Neuronal stem cell (in vitro differentiated cells): Measurements from ENCODE around the gene NOS1.
A peak's percentile ranks its signal among the peaks of the same experiment; 100 is the strongest.

Source experiments
- DNase-seq: peaks from one replicate; pipeline ENCODE4 v3.0.0-alpha.2; 2013; ENCODE audit warnings: low spot score
- H2AFZ ChIP-seq: one replicate; pipeline ENCODE4 v1.6.1; 2013; ENCODE audit warnings: mild to moderate bottlenecking, low read length, inconsistent platforms
- H2AK5ac ChIP-seq: 2 replicates; pipeline ENCODE4 v1.6.1; 2013; ENCODE audit warnings: low read depth, mild to moderate bottlenecking, inconsistent platforms, low read length, moderate library complexity, mixed read lengths
- H2BK120ac ChIP-seq: 2 replicates; pipeline ENCODE4 v1.6.1; 2013; ENCODE audit warnings: low read depth, mild to moderate bottlenecking, inconsistent platforms, low read length, moderate library complexity, mixed read lengths
- H2BK12ac ChIP-seq: one replicate; pipeline ENCODE4 v1.6.1; 2013; ENCODE audit warnings: low read length, inconsistent platforms
- H2BK15ac ChIP-seq: 2 replicates; pipeline ENCODE4 v1.6.1; 2013; ENCODE audit warnings: mild to moderate bottlenecking, low read length, inconsistent platforms, mixed read lengths
- H2BK5ac ChIP-seq: one replicate; pipeline ENCODE4 v1.6.1; 2013; ENCODE audit warnings: inconsistent platforms, mild to moderate bottlenecking, low read length, moderate library complexity
- H3K14ac ChIP-seq: one replicate; pipeline ENCODE4 v1.6.1; 2013; ENCODE audit warnings: low read length, inconsistent platforms
- H3K18ac ChIP-seq: 2 replicates; pipeline ENCODE4 v1.6.1; 2013; ENCODE audit warnings: low read length, inconsistent platforms
- H3K23ac ChIP-seq: 2 replicates; pipeline ENCODE4 v1.6.1; 2013; ENCODE audit warnings: low read depth, mild to moderate bottlenecking, mixed read lengths, low read length, inconsistent platforms; ENCODE audit not compliant: poor library complexity
- H3K27ac ChIP-seq: replicated peaks from 3 replicates; pipeline ENCODE4 v1.5.1; 2013; ENCODE audit warnings: low read length, inconsistent platforms
- H3K27me3 ChIP-seq, 3 experiments: 2 replicates each; pipeline ENCODE4 v1.6.1; 2013; ENCODE audit warnings: low read length in 3 of 3, mild to moderate bottlenecking in 2 of 3, inconsistent platforms in 1 of 3, low read depth in 1 of 3, mixed read lengths in 1 of 3, moderate library complexity in 1 of 3; ENCODE audit not compliant: control insufficient read depth in 3 of 3, insufficient read depth in 3 of 3
- H3K36me3 ChIP-seq, 2 donors: replicated peaks in 1 of 2; 2 replicates each; pipeline ENCODE4 v1.6.1; 2013; ENCODE audit warnings: low read length in 2 of 2; ENCODE audit not compliant: control insufficient read depth in 2 of 2, insufficient read depth in 2 of 2
- H3K4ac ChIP-seq: 2 replicates; pipeline ENCODE4 v1.6.1; 2013; ENCODE audit warnings: inconsistent platforms, mild to moderate bottlenecking, low read length, moderate library complexity
- H3K4me1 ChIP-seq, 2 donors: 1 replicate in 1 of 2; 2 replicates in 1 of 2; pipeline ENCODE4 v1.6.1; 2013; ENCODE audit warnings: low read length in 2 of 2, low read depth in 1 of 2; ENCODE audit not compliant: control insufficient read depth in 2 of 2, insufficient read depth in 1 of 2
- H3K4me2 ChIP-seq: one replicate; pipeline ENCODE4 v1.6.1; 2013; ENCODE audit warnings: mild to moderate bottlenecking, low read length, inconsistent platforms; ENCODE audit not compliant: insufficient read depth, poor library complexity, severe bottlenecking
- H3K4me3 ChIP-seq, 2 donors: 2 replicates each; pipeline ENCODE4 v1.5.1; 2013; ENCODE audit warnings: low read length in 2 of 2, mild to moderate bottlenecking in 2 of 2, inconsistent platforms in 1 of 2, moderate library complexity in 1 of 2
- H3K79me1 ChIP-seq: one replicate; pipeline ENCODE4 v1.6.1; 2013; ENCODE audit warnings: low read depth, mild to moderate bottlenecking, inconsistent platforms, low read length, moderate library complexity
- H3K9ac ChIP-seq: one replicate; pipeline ENCODE4 v1.6.1; 2013; ENCODE audit warnings: mild to moderate bottlenecking, low read depth, low read length, inconsistent platforms; ENCODE audit not compliant: poor library complexity
- H3K9me3 ChIP-seq, 2 donors: replicated peaks in 1 of 2; 2 replicates each; pipeline versions ENCODE3 to v1.6.1; 2013; ENCODE audit warnings: low read length in 2 of 2, mild to moderate bottlenecking in 2 of 2, inconsistent platforms in 1 of 2, low read depth in 1 of 2, mixed read lengths in 1 of 2, moderate library complexity in 1 of 2; ENCODE audit not compliant: control insufficient read depth in 2 of 2, insufficient read depth in 1 of 2
- H4K8ac ChIP-seq: one replicate; pipeline ENCODE4 v1.6.1; 2013; ENCODE audit warnings: low read depth, mild to moderate bottlenecking, inconsistent platforms, low read length, moderate library complexity
- H4K91ac ChIP-seq: one replicate; pipeline ENCODE4 v1.6.1; 2013; ENCODE audit warnings: low read length, low read depth, mild to moderate bottlenecking, inconsistent platforms; ENCODE audit not compliant: poor library complexity
- WGBS, 2 donors: extraction: QIAGEN DNeasy Blood & Tissue Kit; methylation state at CpG; one replicate each; pipeline ENCODE4 v1.1.7; 2013; ENCODE audit warnings: missing lambda C conversion rate in 2 of 2, mixed read lengths in 1 of 2; ENCODE audit not compliant: insufficient read length in 2 of 2, insufficient replicate concordance in 1 of 2; ENCODE audit errors: extremely low coverage in 2 of 2; 5-methylcytosine and 5-hydroxymethylcytosine counted together

Gene NOS1

DNA sequence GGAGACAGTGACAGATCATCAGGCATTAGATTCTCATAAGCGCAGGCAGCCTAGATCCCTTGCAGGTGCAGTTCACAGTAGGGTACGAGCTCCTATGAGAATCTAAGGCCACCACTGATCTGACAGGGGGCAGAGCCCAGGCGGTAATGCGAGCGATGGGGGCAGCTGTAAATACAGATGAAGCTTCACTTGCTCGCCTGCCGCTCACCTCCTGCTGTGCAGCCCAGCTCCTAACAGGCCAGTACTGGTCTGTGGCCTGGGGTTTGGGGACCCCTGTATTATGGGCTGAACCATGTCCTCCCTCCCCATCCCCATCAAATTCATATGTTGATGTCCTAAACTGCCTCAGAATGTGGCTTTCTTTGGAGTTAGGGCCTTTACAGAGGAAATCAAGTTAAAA, 63.2 kb downstream of the NOS1 start:
- Histone ChIP-seq H3K4ac (no peak overlapping the region), H3K9ac (no peak overlapping the region), H3K79me1 (no peaks in the 10 kb centered on the region), H3K27me3 (no peaks in the 10 kb centered on the region), H3K18ac (no peak overlapping the region), H3K14ac (no peak overlapping the region), H4K91ac (no peak overlapping the region), H3K36me3 (no peaks in the 10 kb centered on the region), H3K27ac (no peak overlapping the region), H4K8ac (no peak overlapping the region), H3K9me3 (peaks cover 0 to 5% of the 10 kb centered on the region in 2 donors), H3K23ac (no peak overlapping the region), H2BK15ac (no peak overlapping the region), H2BK5ac (no peak overlapping the region), H2AFZ (no peak overlapping the region), H2AK5ac (no peak overlapping the region), H3K4me1 (no peaks in the 10 kb centered on the region), H2BK120ac (no peak overlapping the region), H2BK12ac (no peak overlapping the region), H3K4me2 (no peak overlapping the region), H3K4me3 (no peak overlapping the region)
- WGBS, 2 donors, result no CpG with 5 or more reads among the region's 7 CpGs
- no peak for DNase-seq

DNA sequence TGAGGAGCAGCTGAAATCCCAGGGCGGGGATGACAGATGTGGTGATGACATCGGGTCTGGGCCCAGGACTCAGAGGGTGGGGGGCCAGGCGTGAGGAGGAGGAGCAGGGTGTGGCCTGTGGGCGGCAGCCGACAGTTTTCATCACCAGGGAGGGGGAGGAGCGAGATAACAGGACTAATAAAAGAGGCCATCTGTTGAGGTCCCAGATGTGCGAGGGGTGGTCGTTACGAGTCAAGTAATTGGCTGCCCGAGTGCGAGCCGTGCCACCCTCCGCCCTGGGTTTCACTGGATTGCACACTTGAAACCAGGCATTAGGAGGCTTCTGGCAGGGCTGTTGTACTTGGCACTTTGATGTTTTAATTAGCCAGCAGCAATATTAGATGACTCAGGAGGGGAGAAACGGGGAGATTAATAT, 67.2 kb downstream of the NOS1 start:
- no peak overlapping the region for H3K4ac ChIP-seq
- H2BK120ac ChIP-seq, result no peak overlapping the region
- no peak overlapping the region for H3K18ac ChIP-seq
- peaks cover 0 to 1% of the 10 kb centered on the region in 2 donors for H3K9me3 ChIP-seq
- H2AK5ac ChIP-seq, result no peak overlapping the region
- DNase-seq, result no peak
- H2AFZ ChIP-seq, result no peak overlapping the region
- no peak overlapping the region for H2BK15ac ChIP-seq
- no peak overlapping the region for H3K4me2 ChIP-seq
- peak overlapping the region; percentile 20 for H3K23ac ChIP-seq
- H2BK5ac ChIP-seq, result no peak overlapping the region
- H3K27ac ChIP-seq, result no peak overlapping the region
- H3K27me3 ChIP-seq, result no peaks in the 10 kb centered on the region
- no peak overlapping the region for H4K91ac ChIP-seq
- no peaks in the 10 kb centered on the region for H3K4me1 ChIP-seq
- H3K14ac ChIP-seq, result no peak overlapping the region
- H2BK12ac ChIP-seq, result no peak overlapping the region
- H3K36me3 ChIP-seq, result no peaks in the 10 kb centered on the region
- WGBS, 2 donors, result no CpG with 5 or more reads among the region's 14 CpGs
- peak overlapping the region; percentile 45 for H3K9ac ChIP-seq
- no peak overlapping the region for H3K4me3 ChIP-seq
- H3K79me1 ChIP-seq, result no peaks in the 10 kb centered on the region
- H4K8ac ChIP-seq, result no peak overlapping the region

GRCh38 chr12:117293510-117293909, 67.9 kb downstream of the NOS1 start:
- H4K91ac ChIP-seq, result no peak overlapping the region
- H3K9me3 ChIP-seq, result peaks cover 0 to 1% of the 10 kb centered on the region in 2 donors
- H2BK15ac ChIP-seq, result no peak overlapping the region
- H3K4ac ChIP-seq, result no peak overlapping the region
- no peaks in the 10 kb centered on the region for H3K4me1 ChIP-seq
- no peak overlapping the region for H3K27ac ChIP-seq
- H3K23ac ChIP-seq, result no peak overlapping the region
- H2AFZ ChIP-seq, result no peak overlapping the region
- no peak overlapping the region for H2BK12ac ChIP-seq
- H3K79me1 ChIP-seq, result no peaks in the 10 kb centered on the region
- WGBS, 2 donors, result no CpG with 5 or more reads among the region's 1 CpG
- H3K4me3 ChIP-seq, result no peak overlapping the region
- DNase-seq, result no peak
- no peaks in the 10 kb centered on the region for H3K27me3 ChIP-seq
- H3K14ac ChIP-seq, result no peak overlapping the region
- no peaks in the 10 kb centered on the region for H3K36me3 ChIP-seq
- H2BK120ac ChIP-seq, result no peak overlapping the region
- H4K8ac ChIP-seq, result no peak overlapping the region
- H3K4me2 ChIP-seq, result no peak overlapping the region
- no peak overlapping the region for H3K9ac ChIP-seq
- no peak overlapping the region for H2BK5ac ChIP-seq
- H2AK5ac ChIP-seq, result no peak overlapping the region
- H3K18ac ChIP-seq, result no peak overlapping the region

GRCh38 chr12:117292688-117293087, 68.7 kb downstream of the NOS1 start:
- Histone ChIP-seq H3K36me3 (no peaks in the 10 kb centered on the region), H3K27me3 (no peaks in the 10 kb centered on the region), H3K9me3 (peaks cover 0 to 4% of the 10 kb centered on the region in 2 donors), H4K8ac (no peak overlapping the region), H2BK120ac (no peak overlapping the region), H3K14ac (peak overlapping the region; percentile 14), H3K4me1 (no peaks in the 10 kb centered on the region), H2BK12ac (no peak overlapping the region), H3K79me1 (no peaks in the 10 kb centered on the region), H3K9ac (no peak overlapping the region), H2BK15ac (no peak overlapping the region), H3K4ac (no peak overlapping the region), H4K91ac (no peak overlapping the region), H3K4me3 (no peak overlapping the region), H3K4me2 (no peak overlapping the region), H2BK5ac (no peak overlapping the region), H3K23ac (no peak overlapping the region), H2AFZ (no peak overlapping the region), H2AK5ac (no peak overlapping the region), H3K27ac (no peak overlapping the region), H3K18ac (no peak overlapping the region)
- WGBS, 2 donors, result no CpG with 5 or more reads among the region's 3 CpGs
- DNase-seq, result no peak
